ENCODE results near the gene MEF2D.

Gene MEF2D

GRCh38 chr1:156499842-156500542 lies 583 bp downstream of the MEF2D start:
- no peak for DNase-seq (ENCODE audit: low spot score)

GRCh38 chr1:156499194-156499841 lies 1.3 kb downstream of the MEF2D start:
- no peak for DNase-seq (ENCODE audit: low spot score)

GRCh38 chr1:156498432-156499193 lies 2.0 kb downstream of the MEF2D start:
- DNase-seq (ENCODE audit: low spot score), result no peak

- no peak for DNase-seq (ENCODE audit: low spot score)
These were observed 2.7 kb downstream of the MEF2D start for GRCh38 chr1:156497743-156498431.

- DNase-seq (ENCODE audit: low spot score), result no peak
These were observed 3.4 kb downstream of the MEF2D start for GRCh38 chr1:156497078-156497742.

GRCh38 chr1:156496211-156496761 lies 4.3 kb downstream of the MEF2D start:
- DNase-seq (ENCODE audit: low spot score), result no peak

- DNase-seq (ENCODE audit: low spot score), result no peak
These were observed 5.0 kb downstream of the MEF2D start for GRCh38 chr1:156495401-156496140.

GRCh38 chr1:156494309-156494895 lies 6.2 kb downstream of the MEF2D start:
- DNase-seq (ENCODE audit: low spot score), result no peak

GRCh38 chr1:156493742-156494141 lies 6.8 kb downstream of the MEF2D start:
- no peak for DNase-seq (ENCODE audit: low spot score)

GRCh38 chr1:156493154-156493631 lies 7.4 kb downstream of the MEF2D start:
- DNase-seq (ENCODE audit: low spot score), result no peak

GRCh38 chr1:156492591-156493080 lies 7.9 kb downstream of the MEF2D start:
- DNase-seq (ENCODE audit: low spot score), result no peak

GRCh38 chr1:156492013-156492590 lies 8.5 kb downstream of the MEF2D start:
- no peak for DNase-seq (ENCODE audit: low spot score)

- no peak for DNase-seq (ENCODE audit: low spot score)
These were observed 9.2 kb downstream of the MEF2D start for GRCh38 chr1:156491151-156491949.

- no peak for DNase-seq (ENCODE audit: low spot score)
These were observed 10.1 kb downstream of the MEF2D start for GRCh38 chr1:156490401-156491032.

GRCh38 chr1:156489935-156490293 lies 10.7 kb downstream of the MEF2D start:
- DNase-seq (ENCODE audit: low spot score), result no peak

GRCh38 chr1:156489166-156489934 lies 11.2 kb downstream of the MEF2D start:
- DNase-seq (ENCODE audit: low spot score), result peak; percentile 58

- peak; percentile 85 for DNase-seq (ENCODE audit: low spot score)
These were observed 11.9 kb downstream of the MEF2D start for GRCh38 chr1:156488566-156489165.

Data from activated CD4-positive, alpha-beta T cell treated with anti-CD3 and anti-CD28 coated beads, Interleukin-2, Interleukin-4, amounts not matched to agents 100 ng/mL and 50 ng/mL, durations not matched to agents 16 hours and 8 hours (primary cell).